Measurements from ENCODE around the gene LENG9.

- TF ChIP-seq POLR2A (IDR thresholded peaks at IDR 0.05) = no peak
- no peak for TF ChIP-seq CTCF (IDR thresholded peaks at IDR 0.05)
Measured at GRCh38 chr19:54469496-54469934, 5.9 kb upstream of the LENG9 start.

Measured in lower leg skin (tissue), 3 donors.